AG09319 (cell line): ENCODE measurements around the gene SNAI1.

Source experiments
- DNase-seq: peaks from one replicate; pipeline ENCODE4 v3.0.0-alpha.2; 2010; ENCODE audit warnings: low read depth; ENCODE audit errors: extremely low read depth
- CTCF ChIP-seq: IDR thresholded peaks from 2 replicates; pipeline ENCODE4 v1.5.1; 2011; ENCODE audit warnings: low read depth, mild to moderate bottlenecking, inconsistent platforms, low read length, moderate library complexity

SNAI1 gene

GRCh38 chr20:50013976-50014375, 31.2 kb downstream of the SNAI1 start:
- no peak for TF ChIP-seq CTCF
- no peak for DNase-seq

- TF ChIP-seq CTCF, result no peak
- DNase-seq, result no peak
Measured at GRCh38 chr20:50014570-50015562, 32.1 kb downstream of the SNAI1 start.

- DNase-seq, result no peak
- TF ChIP-seq CTCF, result no peak
Measured at GRCh38 chr20:50015636-50015992, 32.8 kb downstream of the SNAI1 start.

- TF ChIP-seq CTCF, result no peak
- DNase-seq, result no peak
Measured at GRCh38 chr20:50015993-50016770, 33.4 kb downstream of the SNAI1 start.

- DNase-seq, result no peak
- TF ChIP-seq CTCF, result no peak
Measured at GRCh38 chr20:50017160-50017559, 34.4 kb downstream of the SNAI1 start.

GRCh38 chr20:50017576-50018248, 34.9 kb downstream of the SNAI1 start:
- no peak for DNase-seq
- no peak for TF ChIP-seq CTCF
